Measurements from ENCODE around the gene PROM2. TPM values are rescaled to one million over a fixed set of nuclear protein-coding genes. Genes with fewer than 3 reads are reported as not detected.

The PROM2 gene
- total and polyA plus RNA-seq, 4 experiments from 2014 or later = 0.87 to 1.1 TPM; not detected in 2

DNA sequence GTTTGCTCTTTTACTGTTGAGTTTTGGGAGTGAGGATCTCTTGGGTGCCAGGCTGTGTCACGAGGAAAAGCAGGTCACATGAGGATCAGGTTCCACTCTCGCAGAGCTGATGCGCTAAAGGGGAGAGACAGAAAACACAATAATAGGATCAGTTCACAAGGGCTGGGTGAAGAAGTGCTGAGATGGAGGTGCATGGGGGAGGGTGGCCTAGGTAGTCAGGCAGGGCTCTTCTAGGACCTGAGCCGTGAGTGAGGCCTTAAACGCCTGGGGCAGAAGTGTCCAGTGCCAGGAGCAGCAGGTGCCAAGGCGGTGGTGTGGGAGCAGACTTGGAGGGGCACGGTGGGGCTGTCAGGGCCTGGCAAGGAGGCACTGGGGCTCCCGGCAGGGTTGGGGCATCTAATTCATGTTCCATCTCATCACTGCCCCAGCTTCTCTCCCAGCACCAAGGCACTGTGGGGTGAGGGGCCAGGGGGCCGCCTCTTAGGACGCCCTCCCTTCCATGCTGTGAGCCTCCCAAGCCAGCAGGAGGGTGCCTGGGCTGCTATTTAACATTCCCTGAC lies 32.2 kb downstream of the PROM2 start:
- intact Hi-C loops (cut with micrococcal nuclease) = no loop called here
- CTCF ChIA-PET (ENCODE audit: partially characterized antibody) = no interaction called here

DNA sequence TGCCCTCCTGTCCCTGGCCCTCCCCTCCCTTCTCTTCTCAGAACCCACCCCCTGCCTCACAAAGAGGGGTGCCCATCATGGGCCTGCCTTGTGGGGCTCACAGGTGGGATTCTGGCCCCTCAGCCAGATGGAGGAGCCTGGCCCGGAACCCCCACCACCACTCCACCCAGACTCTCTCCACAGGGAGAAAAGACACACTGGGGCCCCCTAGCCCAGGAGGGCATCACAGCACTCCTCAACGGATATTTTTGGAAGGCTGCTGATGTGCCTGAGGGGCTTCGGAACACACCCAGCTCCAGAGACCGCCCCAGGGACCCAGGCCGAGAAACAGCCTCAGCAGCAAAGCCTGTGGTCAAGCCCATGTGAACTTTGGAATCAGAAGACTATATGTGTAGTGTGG lies 32.8 kb downstream of the PROM2 start:
- intact Hi-C loops (cut with micrococcal nuclease) = no loop called here
- no peak overlapping the region for H3K27ac ChIP-seq (ENCODE audit: low read depth, low read length)
- Mint-ChIP-seq H3K27me3 (no peaks in the 10 kb centered on the region), H3K4me1 (no peaks in the 10 kb centered on the region), H3K4me3 (no peak overlapping the region), H3K36me3 (no peaks in the 10 kb centered on the region), H3K27ac (no peak overlapping the region), H3K9me3 (no peaks in the 10 kb centered on the region)
- POLR2A ChIA-PET (ENCODE audit: partially characterized antibody) = no interaction called here
- CTCF ChIA-PET (ENCODE audit: partially characterized antibody) = no interaction called here
- no peaks in the 10 kb centered on the region for H3K4me1 ChIP-seq (ENCODE audit: insufficient read depth, low read length)
- no peaks in the 10 kb centered on the region for H3K27me3 ChIP-seq (ENCODE audit: insufficient read depth, low read length)
- H3K4me3 ChIP-seq (ENCODE audit: low read length in 2 of 2) = no peak overlapping the region
- no peak for DNase-seq
- no peaks in the 10 kb centered on the region for H3K9me3 ChIP-seq (ENCODE audit: control insufficient read depth in 1 of 2, low read length in 2 of 2)
- no peaks in the 10 kb centered on the region for H3K36me3 ChIP-seq (ENCODE audit: insufficient read depth, low read length)

More for the DNA sequence above, 32.2 kb downstream of the PROM2 start:
- Mint-ChIP-seq H3K27me3 (no peaks in the 10 kb centered on the region), H3K36me3 (no peaks in the 10 kb centered on the region), H3K9me3 (no peaks in the 10 kb centered on the region), H3K4me1 (no peaks in the 10 kb centered on the region), H3K4me3 (no peak overlapping the region), H3K27ac (no peak overlapping the region)
- no peaks in the 10 kb centered on the region for H3K36me3 ChIP-seq (ENCODE audit: insufficient read depth, low read length)
- H3K4me1 ChIP-seq (ENCODE audit: insufficient read depth, low read length) = no peaks in the 10 kb centered on the region
- POLR2A ChIA-PET (ENCODE audit: partially characterized antibody) = no interaction called here
- DNase-seq = no peak
- H3K9me3 ChIP-seq (ENCODE audit: control insufficient read depth in 1 of 2, low read length in 2 of 2) = no peaks in the 10 kb centered on the region
- H3K27ac ChIP-seq (ENCODE audit: low read depth, low read length) = no peak overlapping the region
- no peaks in the 10 kb centered on the region for H3K27me3 ChIP-seq (ENCODE audit: insufficient read depth, low read length)
- no peak overlapping the region for H3K4me3 ChIP-seq (ENCODE audit: low read length in 2 of 2)

DNA sequence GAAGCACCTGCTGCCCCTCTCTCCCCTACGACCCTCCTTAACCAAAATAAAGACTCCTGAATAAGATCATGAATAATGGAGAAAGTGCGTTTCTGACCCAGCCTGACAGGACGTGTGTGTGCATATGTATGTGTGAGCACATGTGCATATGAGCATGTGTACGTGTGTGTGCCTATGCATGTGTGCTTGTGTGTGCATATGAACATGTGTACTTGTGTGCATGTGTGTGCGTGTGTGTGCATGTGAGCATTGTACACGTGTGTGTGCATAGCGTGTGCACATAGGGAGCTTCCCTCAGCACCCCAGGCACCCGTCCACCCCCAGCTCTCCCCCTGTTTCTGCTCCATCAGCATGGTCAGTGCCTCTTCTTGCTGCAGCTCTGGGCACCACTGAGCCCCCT lies 33.6 kb downstream of the PROM2 start:
- Mint-ChIP-seq H3K27ac (no peak overlapping the region), H3K9me3 (no peaks in the 10 kb centered on the region), H3K4me3 (no peak overlapping the region), H3K27me3 (no peaks in the 10 kb centered on the region), H3K4me1 (no peaks in the 10 kb centered on the region), H3K36me3 (no peaks in the 10 kb centered on the region)
- DNase-seq = no peak
- POLR2A ChIA-PET (ENCODE audit: partially characterized antibody) = no interaction called here
- intact Hi-C loops (cut with micrococcal nuclease) = no loop called here
- Histone ChIP-seq H3K9me3 (ENCODE audit: control insufficient read depth in 1 of 2, low read length in 2 of 2) (no peaks in the 10 kb centered on the region), H3K27me3 (ENCODE audit: insufficient read depth, low read length) (no peaks in the 10 kb centered on the region), H3K36me3 (ENCODE audit: insufficient read depth, low read length) (no peaks in the 10 kb centered on the region), H3K27ac (ENCODE audit: low read depth, low read length) (no peak overlapping the region), H3K4me1 (ENCODE audit: insufficient read depth, low read length) (no peaks in the 10 kb centered on the region), H3K4me3 (ENCODE audit: low read length in 2 of 2) (no peak overlapping the region)
- CTCF ChIA-PET (ENCODE audit: partially characterized antibody) = no interaction called here

DNA sequence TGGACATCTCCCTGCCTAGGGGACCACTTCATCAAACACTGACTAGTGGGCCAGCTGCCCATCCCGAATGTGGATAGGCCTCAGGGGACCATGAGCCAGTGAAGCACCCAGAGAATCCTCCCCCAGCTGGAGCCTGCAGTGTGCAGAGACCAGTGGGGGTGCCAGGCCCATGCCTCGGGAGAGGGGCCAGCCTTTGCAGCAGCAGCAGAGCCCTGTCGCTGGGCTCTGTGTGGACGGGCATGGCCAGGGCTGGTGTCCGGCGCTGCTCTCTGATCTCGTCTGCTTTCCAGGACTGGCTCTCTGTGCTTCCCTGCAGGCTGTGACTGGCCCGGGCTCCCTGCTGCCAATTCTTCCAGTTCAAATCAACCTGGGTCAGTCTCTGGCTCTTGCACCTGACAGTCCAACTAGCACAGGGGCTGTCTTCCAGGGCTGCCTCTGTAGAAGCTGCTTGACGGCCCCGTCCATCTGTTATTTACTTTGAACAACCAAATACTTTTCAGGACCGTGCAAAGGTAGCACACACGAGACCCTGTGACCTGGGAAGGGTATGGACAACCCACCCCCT lies 34.3 kb downstream of the PROM2 start:
- Histone ChIP-seq H3K27me3 (ENCODE audit: insufficient read depth, low read length) (no peaks in the 10 kb centered on the region), H3K36me3 (ENCODE audit: insufficient read depth, low read length) (no peaks in the 10 kb centered on the region), H3K4me3 (ENCODE audit: low read length in 2 of 2) (no peak overlapping the region), H3K27ac (ENCODE audit: low read depth, low read length) (no peak overlapping the region), H3K4me1 (ENCODE audit: insufficient read depth, low read length) (no peaks in the 10 kb centered on the region), H3K9me3 (ENCODE audit: control insufficient read depth in 1 of 2, low read length in 2 of 2) (no peaks in the 10 kb centered on the region)
- H3K27me3 Mint-ChIP-seq = no peaks in the 10 kb centered on the region
- intact Hi-C loops (cut with micrococcal nuclease) = no loop called here
- no peaks in the 10 kb centered on the region for H3K9me3 Mint-ChIP-seq
- H3K4me1 Mint-ChIP-seq = no peaks in the 10 kb centered on the region
- H3K27ac Mint-ChIP-seq = no peak overlapping the region
- no peaks in the 10 kb centered on the region for H3K36me3 Mint-ChIP-seq
- CTCF ChIA-PET (ENCODE audit: partially characterized antibody) = no interaction called here
- POLR2A ChIA-PET (ENCODE audit: partially characterized antibody) = no interaction called here
- H3K4me3 Mint-ChIP-seq = no peak overlapping the region
- no peak for DNase-seq

DNA sequence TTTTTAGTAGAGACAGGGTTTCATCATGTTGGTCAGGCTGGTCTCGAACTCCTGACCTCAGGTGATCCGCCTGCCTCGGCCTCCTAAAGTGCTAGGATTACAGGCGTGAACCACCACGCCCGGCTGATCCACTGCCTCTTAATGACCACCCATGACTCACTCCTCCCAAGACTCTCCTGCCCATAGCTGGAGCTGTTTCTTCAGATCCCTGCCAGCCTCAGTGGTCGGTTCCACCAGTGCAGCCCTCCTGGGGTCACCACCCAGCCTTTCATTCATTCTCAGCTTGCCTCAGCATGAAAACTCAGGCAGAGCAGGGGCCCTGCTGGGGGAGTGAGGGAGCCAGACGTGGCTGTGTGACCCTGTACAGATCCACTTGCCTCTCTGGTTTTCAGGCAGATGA lies 35.4 kb downstream of the PROM2 start:
- Histone ChIP-seq H3K4me1 (ENCODE audit: insufficient read depth, low read length) (no peaks in the 10 kb centered on the region), H3K9me3 (ENCODE audit: control insufficient read depth in 1 of 2, low read length in 2 of 2) (no peaks in the 10 kb centered on the region), H3K27me3 (ENCODE audit: insufficient read depth, low read length) (no peaks in the 10 kb centered on the region), H3K4me3 (ENCODE audit: low read length in 2 of 2) (no peak overlapping the region), H3K27ac (ENCODE audit: low read depth, low read length) (no peak overlapping the region), H3K36me3 (ENCODE audit: insufficient read depth, low read length) (no peaks in the 10 kb centered on the region)
- Mint-ChIP-seq H3K36me3 (no peaks in the 10 kb centered on the region), H3K27me3 (no peaks in the 10 kb centered on the region), H3K4me1 (peaks cover 0 to 3% (median 0%) of the 10 kb centered on the region in 4 donors), H3K27ac (no peak overlapping the region), H3K9me3 (no peaks in the 10 kb centered on the region), H3K4me3 (no peak overlapping the region)
- DNase-seq = no peak
- intact Hi-C loops (cut with micrococcal nuclease) = no loop called here
- POLR2A ChIA-PET (ENCODE audit: partially characterized antibody) = no interaction called here
- CTCF ChIA-PET (ENCODE audit: partially characterized antibody) = no interaction called here

- ChIA-PET POLR2A (ENCODE audit: partially characterized antibody) (no interaction called here), CTCF (ENCODE audit: partially characterized antibody) (no interaction called here)
- peaks cover 0 to 2% of the 10 kb centered on the region in 2 donors for H3K27me3 Mint-ChIP-seq
- DNase-seq = no peak
- Histone ChIP-seq H3K27me3 (ENCODE audit: insufficient read depth, low read length) (no peaks in the 10 kb centered on the region), H3K9me3 (ENCODE audit: control insufficient read depth in 1 of 2, low read length in 2 of 2) (no peaks in the 10 kb centered on the region), H3K27ac (ENCODE audit: low read depth, low read length) (no peak overlapping the region), H3K36me3 (ENCODE audit: insufficient read depth, low read length) (no peaks in the 10 kb centered on the region), H3K4me1 (ENCODE audit: insufficient read depth, low read length) (no peaks in the 10 kb centered on the region), H3K4me3 (ENCODE audit: low read length in 2 of 2) (no peak overlapping the region)
- no peaks in the 10 kb centered on the region for H3K9me3 Mint-ChIP-seq
- no peak overlapping the region for H3K4me3 Mint-ChIP-seq
- peaks cover 0 to 3% (median 0%) of the 10 kb centered on the region in 4 donors for H3K4me1 Mint-ChIP-seq
- no peaks in the 10 kb centered on the region for H3K36me3 Mint-ChIP-seq
- H3K27ac Mint-ChIP-seq = no peak overlapping the region
- intact Hi-C loops (cut with micrococcal nuclease) = no loop called here
Measured at GRCh38 chr2:95310216-95310615, 36.0 kb downstream of the PROM2 start.

DNA sequence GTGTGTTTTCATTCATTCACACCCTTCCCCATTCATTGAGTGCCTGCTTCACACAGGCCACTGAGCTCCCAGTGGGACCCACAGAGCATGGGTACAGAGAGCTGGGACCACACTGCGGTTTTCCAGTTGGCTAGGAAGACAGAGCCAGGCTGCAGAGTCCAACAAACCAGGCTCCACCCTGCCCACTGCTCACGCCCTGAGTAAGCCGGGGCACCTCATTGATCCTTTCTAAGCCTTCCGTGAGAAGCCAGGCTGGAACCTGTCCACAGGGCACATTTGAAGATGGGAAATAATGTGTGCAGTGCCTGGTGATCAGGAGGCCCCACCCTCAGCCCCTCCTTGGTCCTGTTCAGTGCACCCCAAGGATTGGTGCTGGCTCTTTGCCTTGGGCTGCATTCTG lies 36.4 kb downstream of the PROM2 start:
- Histone ChIP-seq H3K27me3 (ENCODE audit: insufficient read depth, low read length) (no peaks in the 10 kb centered on the region), H3K4me1 (ENCODE audit: insufficient read depth, low read length) (no peaks in the 10 kb centered on the region), H3K4me3 (ENCODE audit: low read length in 2 of 2) (no peak overlapping the region), H3K9me3 (ENCODE audit: control insufficient read depth in 1 of 2, low read length in 2 of 2) (no peaks in the 10 kb centered on the region), H3K36me3 (ENCODE audit: insufficient read depth, low read length) (no peaks in the 10 kb centered on the region), H3K27ac (ENCODE audit: low read depth, low read length) (no peak overlapping the region)
- Mint-ChIP-seq H3K4me1 (peaks cover 0 to 3% (median 0%) of the 10 kb centered on the region in 4 donors), H3K36me3 (no peaks in the 10 kb centered on the region), H3K27ac (no peak overlapping the region), H3K27me3 (peaks cover 0 to 2% of the 10 kb centered on the region in 2 donors), H3K4me3 (no peak overlapping the region), H3K9me3 (no peaks in the 10 kb centered on the region)
- CTCF ChIA-PET (ENCODE audit: partially characterized antibody) = no interaction called here
- intact Hi-C loops (cut with micrococcal nuclease) = no loop called here
- POLR2A ChIA-PET (ENCODE audit: partially characterized antibody) = no interaction called here
- DNase-seq = no peak

Measured in CD4-positive, alpha-beta memory T cell (primary cell).